Mononuclear cell (primary cell): Measurements from ENCODE around the gene SYT6. TPM values are rescaled to one million over a fixed set of nuclear protein-coding genes. Genes with fewer than 3 reads are reported as not detected.

Experiments used
- H3K27me3 ChIP-seq: 2 replicates; pipeline ENCODE4 v1.6.0; 2011; ENCODE audit warnings: low read length, control low read depth; ENCODE audit not compliant: insufficient read depth
- H3K4me1 ChIP-seq: 2 replicates; pipeline ENCODE4 v1.5.1; 2011; ENCODE audit warnings: mild to moderate bottlenecking, low read length, control low read depth; ENCODE audit not compliant: insufficient read depth
- H3K4me3 ChIP-seq: 2 replicates; pipeline ENCODE4 v1.5.1; 2011; ENCODE audit warnings: mild to moderate bottlenecking, low read length, moderate library complexity
- H3K9me3 ChIP-seq: 2 replicates; pipeline ENCODE4 v1.5.1; 2011; ENCODE audit warnings: low read depth, mild to moderate bottlenecking, control low read depth, low read length
- total RNA-seq: library from RNA; depleted of rRNA; stranded (reverse); fragments of >200 nt; gene quantifications from one replicate; pipeline ENCODE4 v1.2.3, GENCODE V29; 2012

Gene SYT6, protein sequence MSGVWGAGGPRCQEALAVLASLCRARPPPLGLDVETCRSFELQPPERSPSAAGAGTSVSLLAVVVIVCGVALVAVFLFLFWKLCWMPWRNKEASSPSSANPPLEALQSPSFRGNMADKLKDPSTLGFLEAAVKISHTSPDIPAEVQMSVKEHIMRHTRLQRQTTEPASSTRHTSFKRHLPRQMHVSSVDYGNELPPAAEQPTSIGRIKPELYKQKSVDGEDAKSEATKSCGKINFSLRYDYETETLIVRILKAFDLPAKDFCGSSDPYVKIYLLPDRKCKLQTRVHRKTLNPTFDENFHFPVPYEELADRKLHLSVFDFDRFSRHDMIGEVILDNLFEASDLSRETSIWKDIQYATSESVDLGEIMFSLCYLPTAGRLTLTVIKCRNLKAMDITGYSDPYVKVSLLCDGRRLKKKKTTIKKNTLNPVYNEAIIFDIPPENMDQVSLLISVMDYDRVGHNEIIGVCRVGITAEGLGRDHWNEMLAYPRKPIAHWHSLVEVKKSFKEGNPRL
- total RNA-seq: under 0.01 TPM

DNA sequence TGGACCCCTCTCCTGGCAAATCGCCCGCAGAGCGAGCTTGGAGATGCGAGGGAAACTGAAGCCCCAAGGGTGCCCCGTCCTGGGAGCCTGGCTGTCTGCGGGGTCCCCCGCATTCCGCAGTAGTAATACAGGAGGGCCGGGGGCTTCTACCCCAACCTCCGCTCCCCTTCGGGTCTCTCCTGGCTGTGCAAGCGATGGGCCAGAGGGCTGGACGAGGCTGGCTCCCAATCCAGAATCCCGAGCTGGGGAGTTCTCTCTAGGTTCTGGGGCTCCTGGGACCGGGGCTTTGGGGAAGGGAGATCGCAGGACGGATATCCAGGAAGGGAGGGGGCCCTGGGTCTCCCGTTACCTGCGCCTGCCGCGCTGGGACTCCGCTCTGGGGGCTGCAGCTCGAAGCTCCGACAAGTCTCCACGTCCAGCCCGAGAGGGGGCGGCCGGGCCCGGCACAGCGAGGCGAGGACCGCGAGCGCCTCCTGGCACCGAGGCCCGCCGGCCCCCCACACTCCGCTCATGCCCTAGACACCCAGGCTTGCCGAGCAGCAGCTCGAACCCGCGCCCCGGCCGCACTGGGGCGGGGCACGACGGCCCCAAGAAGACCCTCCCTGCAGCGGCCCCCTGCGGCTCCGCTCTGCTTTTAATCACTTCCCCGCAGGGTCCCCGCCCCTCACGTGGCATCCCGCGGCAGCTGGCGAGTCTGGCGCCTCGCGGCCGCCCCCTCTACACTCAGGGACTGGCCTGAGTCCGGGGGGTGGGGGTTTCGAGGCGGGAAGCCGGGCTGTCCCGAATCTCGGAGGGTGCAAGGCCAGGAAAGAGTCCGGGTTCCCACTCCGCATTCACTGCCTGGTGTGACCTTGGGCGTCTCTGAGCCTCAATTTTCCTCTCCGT lies at the start of gene SYT6:
SYT6 (minus strand) TSS at position 609 of the 885 bp plus-strand sequence; CDS start at position 512, 97 bp downstream.
- Histone ChIP-seq H3K27me3 (peaks cover 67% of the 10 kb centered on the region), H3K4me1 (peaks cover 26% of the 10 kb centered on the region), H3K9me3 (no peaks in the 10 kb centered on the region), H3K4me3 (no peak within 1 kb of the TSS)

DNA sequence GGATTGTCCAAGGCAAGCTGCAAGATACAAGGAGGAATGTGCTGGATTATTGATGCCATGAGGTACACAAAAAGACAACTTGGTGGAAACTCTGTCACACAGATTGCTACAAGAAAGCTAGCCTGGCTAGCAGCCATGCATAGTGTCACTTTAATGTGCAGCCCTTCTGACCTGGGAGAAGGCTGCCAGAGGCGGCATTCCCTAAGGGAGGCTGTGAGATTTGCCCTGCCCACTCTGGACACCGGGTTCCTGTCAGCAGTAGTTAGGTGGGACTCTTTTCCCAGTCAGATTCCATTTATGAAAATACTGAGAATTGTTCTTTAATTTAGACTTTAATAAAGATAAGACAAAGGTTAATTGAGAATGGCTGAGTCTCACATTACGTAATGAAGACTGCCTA lies 47.8 kb upstream of the SYT6 start:
- H3K27me3 ChIP-seq: peaks cover 22% of the 10 kb centered on the region
- H3K4me1 ChIP-seq: no peaks in the 10 kb centered on the region
- no peaks in the 10 kb centered on the region for H3K9me3 ChIP-seq
- H3K4me3 ChIP-seq: no peak overlapping the region

DNA sequence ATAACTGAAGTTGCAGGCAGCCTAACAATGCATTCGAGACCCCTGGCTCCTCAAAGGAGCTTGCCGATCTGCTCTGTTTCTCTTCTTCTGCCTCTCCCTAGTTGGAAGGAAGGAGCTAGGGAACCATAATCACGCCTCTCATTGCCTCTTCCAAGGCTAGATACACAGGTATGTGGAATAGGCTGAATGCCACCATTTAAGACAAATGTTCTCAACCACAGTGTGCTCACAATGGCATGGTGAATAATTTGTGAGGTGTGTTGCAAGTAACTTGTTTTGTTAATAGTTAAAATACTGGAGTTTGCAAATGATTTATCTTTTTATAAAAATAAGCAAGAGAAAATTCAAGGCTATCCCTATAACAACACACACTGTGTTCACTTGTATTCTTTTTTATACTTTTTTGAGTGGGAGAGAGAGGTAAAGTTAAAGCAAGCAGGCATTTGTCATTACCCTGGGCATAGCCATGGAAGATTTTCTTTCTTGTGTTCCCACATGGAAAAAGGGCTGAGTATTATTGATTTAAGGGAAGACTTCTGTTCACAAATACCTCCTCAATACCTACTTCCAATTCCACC lies 45.4 kb upstream of the SYT6 start:
- peaks cover 24% of the 10 kb centered on the region for H3K27me3 ChIP-seq

DNA sequence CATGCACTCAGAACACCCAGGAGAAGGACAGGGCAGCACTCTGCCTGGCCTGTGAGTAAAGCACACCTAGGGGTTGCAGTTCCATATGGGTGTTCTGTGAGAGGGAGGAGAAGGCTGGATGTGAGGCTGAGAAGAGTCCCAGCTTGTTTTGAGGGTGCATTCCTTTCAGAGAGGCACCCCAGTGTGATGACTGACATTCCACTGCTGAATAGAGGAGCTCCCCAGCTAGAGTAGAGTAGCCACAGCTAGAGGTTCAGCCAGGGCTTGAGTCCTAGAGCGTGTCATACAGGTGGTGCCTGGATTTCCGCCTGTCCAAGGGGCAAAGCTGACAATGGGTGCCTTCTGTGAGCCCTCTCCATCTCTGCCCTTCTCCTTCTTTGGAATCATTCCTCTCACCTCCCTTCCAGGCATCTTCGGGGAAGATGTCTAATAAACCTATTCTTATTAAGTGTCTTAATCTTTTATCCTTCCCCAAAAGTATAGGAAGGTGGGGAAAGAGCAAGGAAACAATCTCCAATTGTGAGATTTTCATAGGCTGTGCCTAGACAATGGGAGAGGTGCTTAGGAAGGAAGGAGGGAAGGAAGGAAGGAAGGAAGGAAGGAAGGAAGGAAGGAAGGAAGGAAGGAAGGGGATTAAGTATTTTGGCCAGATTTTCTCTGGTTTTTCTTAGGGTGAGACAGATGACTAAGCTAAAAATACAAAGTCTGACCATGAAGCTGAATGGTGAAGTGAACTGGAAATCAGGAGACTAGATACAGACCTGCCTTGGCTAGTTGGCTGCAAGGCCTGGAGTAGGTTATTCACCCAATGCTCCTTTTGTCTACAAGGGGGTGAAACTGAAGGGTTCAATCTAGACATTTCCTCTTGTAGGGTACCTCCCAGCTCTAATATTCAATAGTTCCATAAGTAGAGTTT lies 43.6 kb upstream of the SYT6 start:
- H3K9me3 ChIP-seq: no peaks in the 10 kb centered on the region
- H3K4me1 ChIP-seq: no peaks in the 10 kb centered on the region
- peaks cover 23% of the 10 kb centered on the region for H3K27me3 ChIP-seq
- no peak overlapping the region for H3K4me3 ChIP-seq

More for the DNA sequence above, 45.4 kb upstream of the SYT6 start:
- H3K4me1 ChIP-seq: no peaks in the 10 kb centered on the region
- no peak overlapping the region for H3K4me3 ChIP-seq
- H3K9me3 ChIP-seq: no peaks in the 10 kb centered on the region

DNA sequence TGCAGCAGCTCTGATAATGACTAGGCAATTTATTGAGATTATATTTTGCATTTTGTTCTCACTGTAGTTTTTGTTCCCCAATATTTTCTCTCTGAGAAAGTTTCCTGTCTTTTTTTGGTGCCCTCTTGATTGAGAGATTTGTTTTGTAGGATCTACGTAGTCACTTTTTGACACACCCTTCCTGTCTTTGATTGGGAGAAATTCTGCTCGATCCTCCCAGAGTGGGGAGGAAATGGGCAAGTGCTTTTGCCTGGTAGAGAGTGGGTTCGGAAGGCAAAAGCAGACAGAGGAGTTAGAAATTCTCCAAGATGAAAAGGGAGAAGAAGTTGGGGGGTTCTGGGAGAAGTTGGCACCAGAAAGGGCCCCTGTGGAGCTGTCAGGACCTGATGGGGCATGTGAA lies 42.1 kb upstream of the SYT6 start:
- Histone ChIP-seq H3K9me3 (no peaks in the 10 kb centered on the region), H3K4me1 (no peaks in the 10 kb centered on the region), H3K27me3 (peaks cover 21% of the 10 kb centered on the region), H3K4me3 (no peak overlapping the region)

DNA sequence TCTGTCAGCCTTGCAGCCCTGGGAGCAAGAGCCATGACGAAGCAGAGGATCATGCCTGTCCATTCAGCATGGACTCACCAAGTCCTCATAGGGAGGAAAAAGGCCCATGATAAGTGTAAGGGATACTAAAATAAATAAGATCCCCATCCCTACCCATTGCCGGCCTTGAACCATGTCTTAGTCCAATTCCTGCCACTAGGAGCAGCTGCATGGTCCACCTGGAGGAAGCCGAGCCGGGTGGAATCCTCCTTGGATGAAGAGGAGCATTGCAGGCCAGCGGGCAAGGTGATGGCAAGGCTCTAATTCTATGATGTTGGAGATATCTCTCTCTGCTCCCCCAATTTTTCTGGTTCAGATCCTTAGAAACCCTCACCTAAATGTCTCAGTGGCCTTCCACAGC lies 38.7 kb upstream of the SYT6 start:
- no peak overlapping the region for H3K4me3 ChIP-seq
- no peaks in the 10 kb centered on the region for H3K4me1 ChIP-seq
- no peaks in the 10 kb centered on the region for H3K9me3 ChIP-seq
- peaks cover 14% of the 10 kb centered on the region for H3K27me3 ChIP-seq

DNA sequence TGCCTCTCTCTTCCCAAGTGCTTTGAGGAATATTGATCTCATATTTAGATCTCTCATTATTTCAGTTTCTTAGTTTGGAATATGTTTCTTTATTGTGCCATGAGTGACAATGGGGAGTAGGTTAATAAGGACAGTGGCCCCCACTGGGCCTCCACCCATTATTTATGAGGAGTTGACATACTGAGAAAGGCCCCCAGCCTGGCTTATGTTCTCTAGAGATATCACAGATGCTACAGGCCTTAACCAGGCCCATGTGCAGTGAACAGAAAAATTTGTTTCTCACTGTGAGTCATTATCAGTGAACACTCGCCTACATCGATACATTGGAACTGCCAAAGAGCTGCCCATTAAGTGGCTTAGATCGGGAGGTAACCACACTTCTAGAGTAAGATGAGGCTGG lies 35.7 kb upstream of the SYT6 start:
- Histone ChIP-seq H3K4me3 (no peak overlapping the region), H3K27me3 (peaks cover 3% of the 10 kb centered on the region), H3K4me1 (no peaks in the 10 kb centered on the region), H3K9me3 (no peaks in the 10 kb centered on the region)

DNA sequence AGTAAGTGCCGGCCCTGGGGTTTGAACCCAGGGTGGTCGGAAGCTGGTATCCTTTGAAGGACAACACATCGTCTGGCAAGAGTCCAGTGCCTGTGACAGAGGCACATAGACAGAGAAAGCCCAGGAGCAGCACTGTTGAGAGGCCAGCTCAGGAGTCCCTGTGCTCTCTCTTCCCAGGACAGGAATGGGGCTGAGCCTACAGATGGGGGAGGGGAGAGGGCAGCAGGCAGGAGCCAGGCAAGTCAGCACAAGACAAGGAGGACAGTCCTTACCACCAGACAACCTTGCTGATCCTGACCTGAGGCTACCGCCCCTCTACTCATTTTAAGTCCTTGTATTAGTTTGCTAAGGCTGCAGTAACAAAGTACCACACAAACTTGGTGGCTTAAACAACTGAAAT lies 27.7 kb upstream of the SYT6 start:
- Histone ChIP-seq H3K4me1 (no peaks in the 10 kb centered on the region), H3K27me3 (no peaks in the 10 kb centered on the region), H3K4me3 (no peak overlapping the region), H3K9me3 (no peaks in the 10 kb centered on the region)

DNA sequence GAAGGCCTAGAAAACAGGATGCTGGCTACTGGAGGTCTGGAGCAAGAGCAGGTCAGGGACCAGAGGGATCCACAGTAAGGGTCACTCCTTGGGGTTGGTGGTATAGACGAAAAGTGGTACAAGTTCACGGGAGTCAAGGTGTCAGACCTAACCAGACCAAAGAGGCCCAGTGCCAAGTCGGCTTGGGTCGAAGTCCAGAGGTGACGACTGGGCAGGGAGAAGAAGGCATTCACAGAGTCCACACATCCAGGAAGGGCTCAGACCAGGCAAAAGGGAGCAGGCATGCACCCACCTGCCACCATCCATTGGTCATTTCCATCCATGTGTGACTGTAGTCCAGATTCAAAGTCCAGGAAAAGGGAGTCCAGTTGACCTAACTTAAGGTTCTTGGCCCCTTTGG lies 27.1 kb upstream of the SYT6 start:
- Histone ChIP-seq H3K4me3 (no peak overlapping the region), H3K27me3 (no peaks in the 10 kb centered on the region), H3K4me1 (no peaks in the 10 kb centered on the region), H3K9me3 (no peaks in the 10 kb centered on the region)

DNA sequence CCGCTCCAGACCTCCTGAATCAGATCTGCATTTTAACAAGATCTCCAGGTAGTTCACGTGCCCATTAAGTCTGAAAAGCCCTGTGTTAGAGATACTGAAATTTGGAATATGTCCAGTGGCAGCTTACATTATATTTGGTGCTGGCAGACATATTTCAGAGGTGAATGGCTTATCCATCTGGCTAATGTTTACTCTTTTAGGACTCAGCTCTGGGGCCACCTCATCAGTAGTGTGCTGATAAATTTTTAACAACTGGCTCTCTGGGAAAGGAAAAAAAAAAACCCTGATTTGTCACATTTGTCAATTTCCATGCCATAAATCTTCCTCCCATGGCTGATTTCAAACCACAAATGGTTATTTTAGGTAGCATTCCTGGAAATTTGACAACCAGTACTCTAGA lies 25.3 kb upstream of the SYT6 start:
- Histone ChIP-seq H3K4me1 (no peaks in the 10 kb centered on the region), H3K4me3 (no peak overlapping the region), H3K27me3 (no peaks in the 10 kb centered on the region), H3K9me3 (no peaks in the 10 kb centered on the region)

DNA sequence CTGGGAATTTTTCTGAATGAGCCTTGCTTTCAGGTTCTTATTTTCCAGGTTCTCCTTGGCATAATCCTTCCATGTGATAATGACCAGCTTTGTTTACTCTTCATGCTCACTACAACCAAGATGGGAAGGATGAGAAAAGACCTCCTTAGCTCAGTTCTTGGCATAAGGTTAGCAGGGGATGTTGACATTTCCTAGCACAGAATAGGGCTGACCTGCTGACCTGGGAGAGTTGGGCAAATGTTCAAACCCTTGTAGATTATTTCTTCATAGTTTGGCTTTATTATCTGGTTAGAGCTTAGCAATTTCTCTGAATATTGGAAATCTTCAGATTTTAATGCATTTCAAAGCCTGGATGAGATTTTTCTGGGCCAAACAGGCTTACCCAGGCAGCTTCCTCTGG lies 23.6 kb upstream of the SYT6 start:
- Histone ChIP-seq H3K4me1 (no peaks in the 10 kb centered on the region), H3K9me3 (no peaks in the 10 kb centered on the region), H3K27me3 (peaks cover 4% of the 10 kb centered on the region), H3K4me3 (no peak overlapping the region)

DNA sequence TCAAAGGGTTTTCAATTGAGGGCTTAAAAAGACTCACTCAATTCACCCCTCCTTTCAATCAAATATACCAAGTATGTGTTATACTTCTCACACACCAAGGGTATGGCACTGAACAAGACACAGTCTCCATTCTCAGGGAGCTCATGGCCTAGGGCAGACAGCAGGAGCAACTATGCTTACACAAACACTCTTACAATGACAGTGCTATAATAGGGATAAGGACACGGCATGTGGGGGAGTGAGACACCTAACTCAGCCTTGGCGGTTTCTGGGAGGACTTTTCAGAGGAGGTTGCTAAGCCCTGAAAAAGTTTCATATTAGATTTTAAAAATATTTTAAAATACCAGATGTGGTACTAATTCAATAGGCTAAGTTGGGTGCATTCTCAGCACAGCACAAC lies 22.7 kb upstream of the SYT6 start:
- Histone ChIP-seq H3K9me3 (no peaks in the 10 kb centered on the region), H3K4me3 (no peak overlapping the region), H3K27me3 (peaks cover 4% of the 10 kb centered on the region), H3K4me1 (no peaks in the 10 kb centered on the region)

DNA sequence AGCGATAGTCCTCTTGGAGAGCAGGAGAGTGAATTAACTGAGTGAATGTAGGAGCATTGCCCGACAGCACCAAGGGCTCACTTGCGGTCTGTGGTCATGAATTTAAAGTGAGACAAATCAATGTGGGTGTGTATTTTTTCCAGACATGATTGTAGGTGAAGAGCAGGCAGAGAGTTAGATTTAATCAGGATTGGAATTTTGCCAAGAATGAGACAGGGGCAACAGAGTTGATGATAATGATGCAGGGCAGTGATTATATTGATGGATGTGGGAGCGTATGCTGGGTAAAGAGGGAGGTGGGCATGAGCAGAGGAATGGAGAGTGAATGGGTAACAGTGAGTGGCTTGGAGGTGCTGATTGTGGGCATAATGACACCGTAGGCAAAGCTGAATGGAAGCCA lies 20.0 kb upstream of the SYT6 start:
- no peaks in the 10 kb centered on the region for H3K9me3 ChIP-seq
- peaks cover 4% of the 10 kb centered on the region for H3K27me3 ChIP-seq
- H3K4me1 ChIP-seq: no peaks in the 10 kb centered on the region
- no peak overlapping the region for H3K4me3 ChIP-seq

DNA sequence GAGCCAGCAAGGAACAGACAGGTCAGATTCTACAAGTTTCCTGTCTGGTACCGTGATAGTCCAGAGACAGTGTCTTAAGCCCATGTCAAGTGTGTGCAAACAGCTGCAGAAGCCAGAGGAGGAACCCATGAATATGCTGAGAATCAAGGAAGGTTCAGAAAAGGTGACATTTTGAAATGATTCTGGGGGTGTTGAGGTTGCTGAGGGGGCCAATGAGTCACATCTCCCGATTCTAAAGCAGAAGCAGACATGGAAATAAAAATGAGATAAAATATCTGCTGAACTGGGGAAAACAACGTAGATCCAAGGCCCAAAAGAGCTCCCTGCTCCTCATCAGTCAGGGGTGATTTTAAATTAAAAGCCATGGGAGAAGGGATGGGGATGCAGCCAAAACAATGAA lies 15.8 kb upstream of the SYT6 start:
- no peaks in the 10 kb centered on the region for H3K4me1 ChIP-seq
- peaks cover 4% of the 10 kb centered on the region for H3K27me3 ChIP-seq
- no peak overlapping the region for H3K4me3 ChIP-seq
- no peaks in the 10 kb centered on the region for H3K9me3 ChIP-seq
